ENCODE data around the gene MELTF.

- TF ChIP-seq CTCF (IDR thresholded peaks at IDR 0.05; ENCODE audit: poor library complexity, severe bottlenecking) (no peak), POLR2AphosphoS5 (IDR thresholded peaks at IDR 0.05) (no peak), RAD21 (conservative IDR thresholded peaks at IDR 0.05) (no peak), EP300 (conservative IDR thresholded peaks at IDR 0.05; ENCODE audit: poor library complexity, severe bottlenecking) (no peak)
Measured at GRCh38 chr3:196966526-196967401, 62.9 kb downstream of the MELTF start.
